ENCODE results near the gene CTBP1.

CTBP1 gene

DNA sequence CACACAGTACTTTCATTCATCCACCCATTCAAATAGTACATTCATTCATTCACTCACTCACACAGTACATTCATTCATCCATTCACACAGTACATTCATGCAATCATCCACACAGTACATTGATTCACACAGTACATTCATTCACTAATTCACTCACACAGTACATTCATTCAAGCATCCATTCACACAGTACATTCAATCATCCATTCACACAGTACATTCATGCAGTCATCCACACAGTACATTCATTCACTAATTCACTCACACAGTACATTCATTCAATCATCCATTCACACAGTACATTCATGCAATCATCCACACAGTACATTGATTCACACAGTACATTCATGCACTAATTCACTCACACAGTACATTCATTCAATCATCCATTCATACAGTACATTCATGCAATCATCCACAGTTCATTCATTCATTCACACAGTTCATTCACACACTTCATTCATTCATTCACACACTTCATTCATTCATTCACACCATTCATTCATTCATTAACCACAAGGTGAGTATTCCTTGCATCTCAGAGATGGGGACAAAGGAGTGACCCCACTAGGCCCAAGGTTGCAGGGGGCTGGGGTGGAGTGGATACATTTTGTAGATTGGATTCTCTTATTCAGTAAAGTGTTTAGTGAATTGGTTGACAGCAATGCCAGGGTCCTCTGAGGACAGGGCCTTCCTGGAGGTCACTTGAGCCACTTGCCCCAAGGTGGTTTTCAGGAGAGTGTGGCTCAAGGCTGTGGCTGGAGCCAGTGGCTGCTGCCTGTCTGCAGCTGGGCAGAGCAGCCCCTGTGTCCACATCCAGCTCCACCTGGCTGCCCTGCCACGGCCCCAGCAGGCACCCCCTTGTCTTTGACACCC is 72.3 kb downstream of the CTBP1 start:
- DNase-seq (ENCODE audit: low read depth in 1 of 2, low spot score in 1 of 2), result no peak
- TF ChIP-seq GABPA (IDR thresholded peaks at IDR 0.05; ENCODE audit: low read depth) (no peak), POLR2AphosphoS5 (IDR thresholded peaks at IDR 0.05; ENCODE audit: low read depth) (no peak), SPI1 (IDR thresholded peaks at IDR 0.05; ENCODE audit: borderline replicate concordance, low read depth) (no peak)
- TF ChIP-seq, protein P1, sequence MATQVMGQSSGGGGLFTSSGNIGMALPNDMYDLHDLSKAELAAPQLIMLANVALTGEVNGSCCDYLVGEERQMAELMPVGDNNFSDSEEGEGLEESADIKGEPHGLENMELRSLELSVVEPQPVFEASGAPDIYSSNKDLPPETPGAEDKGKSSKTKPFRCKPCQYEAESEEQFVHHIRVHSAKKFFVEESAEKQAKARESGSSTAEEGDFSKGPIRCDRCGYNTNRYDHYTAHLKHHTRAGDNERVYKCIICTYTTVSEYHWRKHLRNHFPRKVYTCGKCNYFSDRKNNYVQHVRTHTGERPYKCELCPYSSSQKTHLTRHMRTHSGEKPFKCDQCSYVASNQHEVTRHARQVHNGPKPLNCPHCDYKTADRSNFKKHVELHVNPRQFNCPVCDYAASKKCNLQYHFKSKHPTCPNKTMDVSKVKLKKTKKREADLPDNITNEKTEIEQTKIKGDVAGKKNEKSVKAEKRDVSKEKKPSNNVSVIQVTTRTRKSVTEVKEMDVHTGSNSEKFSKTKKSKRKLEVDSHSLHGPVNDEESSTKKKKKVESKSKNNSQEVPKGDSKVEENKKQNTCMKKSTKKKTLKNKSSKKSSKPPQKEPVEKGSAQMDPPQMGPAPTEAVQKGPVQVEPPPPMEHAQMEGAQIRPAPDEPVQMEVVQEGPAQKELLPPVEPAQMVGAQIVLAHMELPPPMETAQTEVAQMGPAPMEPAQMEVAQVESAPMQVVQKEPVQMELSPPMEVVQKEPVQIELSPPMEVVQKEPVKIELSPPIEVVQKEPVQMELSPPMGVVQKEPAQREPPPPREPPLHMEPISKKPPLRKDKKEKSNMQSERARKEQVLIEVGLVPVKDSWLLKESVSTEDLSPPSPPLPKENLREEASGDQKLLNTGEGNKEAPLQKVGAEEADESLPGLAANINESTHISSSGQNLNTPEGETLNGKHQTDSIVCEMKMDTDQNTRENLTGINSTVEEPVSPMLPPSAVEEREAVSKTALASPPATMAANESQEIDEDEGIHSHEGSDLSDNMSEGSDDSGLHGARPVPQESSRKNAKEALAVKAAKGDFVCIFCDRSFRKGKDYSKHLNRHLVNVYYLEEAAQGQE (IDR thresholded peaks at IDR 0.05; ENCODE audit: insufficient replicate concordance, low read depth), result no peak
- TF ChIP-seq, protein P2, sequence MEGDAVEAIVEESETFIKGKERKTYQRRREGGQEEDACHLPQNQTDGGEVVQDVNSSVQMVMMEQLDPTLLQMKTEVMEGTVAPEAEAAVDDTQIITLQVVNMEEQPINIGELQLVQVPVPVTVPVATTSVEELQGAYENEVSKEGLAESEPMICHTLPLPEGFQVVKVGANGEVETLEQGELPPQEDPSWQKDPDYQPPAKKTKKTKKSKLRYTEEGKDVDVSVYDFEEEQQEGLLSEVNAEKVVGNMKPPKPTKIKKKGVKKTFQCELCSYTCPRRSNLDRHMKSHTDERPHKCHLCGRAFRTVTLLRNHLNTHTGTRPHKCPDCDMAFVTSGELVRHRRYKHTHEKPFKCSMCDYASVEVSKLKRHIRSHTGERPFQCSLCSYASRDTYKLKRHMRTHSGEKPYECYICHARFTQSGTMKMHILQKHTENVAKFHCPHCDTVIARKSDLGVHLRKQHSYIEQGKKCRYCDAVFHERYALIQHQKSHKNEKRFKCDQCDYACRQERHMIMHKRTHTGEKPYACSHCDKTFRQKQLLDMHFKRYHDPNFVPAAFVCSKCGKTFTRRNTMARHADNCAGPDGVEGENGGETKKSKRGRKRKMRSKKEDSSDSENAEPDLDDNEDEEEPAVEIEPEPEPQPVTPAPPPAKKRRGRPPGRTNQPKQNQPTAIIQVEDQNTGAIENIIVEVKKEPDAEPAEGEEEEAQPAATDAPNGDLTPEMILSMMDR (IDR thresholded peaks at IDR 0.05; ENCODE audit: insufficient read depth, low read length), result no peak
- Histone ChIP-seq H3K27me3 (ENCODE audit: insufficient read depth, poor library complexity, severe bottlenecking) (peaks cover 14% of the 10 kb centered on the region), H3K27ac (replicated peaks) (no peak overlapping the region), H3K4me3 (replicated peaks; ENCODE audit: insufficient read depth, low read length) (no peak overlapping the region)

DNA sequence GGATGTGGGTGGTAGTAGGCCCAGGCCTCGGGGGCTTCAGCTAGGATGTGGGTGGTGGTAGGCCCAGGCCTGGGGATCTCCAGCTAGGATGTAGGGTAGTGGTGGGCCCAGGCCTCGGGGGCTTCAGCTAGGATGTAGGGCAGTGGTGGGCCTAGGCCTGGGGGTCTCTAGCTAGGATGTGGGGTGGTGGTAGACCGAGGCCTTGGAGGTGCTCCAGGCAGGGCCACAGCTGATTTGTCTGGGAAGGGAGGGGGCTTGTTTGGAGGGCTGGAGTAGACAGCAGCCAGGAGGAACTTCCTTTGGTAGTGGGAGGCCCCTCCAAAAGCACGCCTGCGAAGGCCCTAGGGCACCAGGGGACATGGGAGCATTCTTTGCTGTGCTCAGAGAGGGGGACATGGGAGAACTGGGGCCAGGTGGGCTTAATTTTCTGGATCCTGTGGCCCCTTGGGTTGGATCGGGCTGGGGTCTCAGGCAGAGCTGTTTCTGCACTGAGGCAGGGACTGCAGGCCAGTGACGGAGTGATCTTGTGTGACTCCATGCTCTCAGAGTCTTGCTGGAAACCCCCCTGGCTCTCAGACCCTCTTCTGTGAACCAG is 73.2 kb downstream of the CTBP1 start:
- TF ChIP-seq SPI1 (IDR thresholded peaks at IDR 0.05; ENCODE audit: borderline replicate concordance, low read depth), result no peak
- no peak for TF ChIP-seq GABPA (IDR thresholded peaks at IDR 0.05; ENCODE audit: low read depth)
- TF ChIP-seq, protein P1 (IDR thresholded peaks at IDR 0.05; ENCODE audit: insufficient replicate concordance, low read depth), result no peak
- TF ChIP-seq, protein P2 (IDR thresholded peaks at IDR 0.05; ENCODE audit: insufficient read depth, low read length), result no peak
- TF ChIP-seq POLR2AphosphoS5 (IDR thresholded peaks at IDR 0.05; ENCODE audit: low read depth), result no peak
- Histone ChIP-seq H3K27me3 (ENCODE audit: insufficient read depth, poor library complexity, severe bottlenecking) (peaks cover 18% of the 10 kb centered on the region), H3K27ac (replicated peaks) (no peak overlapping the region), H3K4me3 (replicated peaks; ENCODE audit: insufficient read depth, low read length) (no peak overlapping the region)
- no peak for DNase-seq (ENCODE audit: low read depth in 1 of 2, low spot score in 1 of 2)

DNA sequence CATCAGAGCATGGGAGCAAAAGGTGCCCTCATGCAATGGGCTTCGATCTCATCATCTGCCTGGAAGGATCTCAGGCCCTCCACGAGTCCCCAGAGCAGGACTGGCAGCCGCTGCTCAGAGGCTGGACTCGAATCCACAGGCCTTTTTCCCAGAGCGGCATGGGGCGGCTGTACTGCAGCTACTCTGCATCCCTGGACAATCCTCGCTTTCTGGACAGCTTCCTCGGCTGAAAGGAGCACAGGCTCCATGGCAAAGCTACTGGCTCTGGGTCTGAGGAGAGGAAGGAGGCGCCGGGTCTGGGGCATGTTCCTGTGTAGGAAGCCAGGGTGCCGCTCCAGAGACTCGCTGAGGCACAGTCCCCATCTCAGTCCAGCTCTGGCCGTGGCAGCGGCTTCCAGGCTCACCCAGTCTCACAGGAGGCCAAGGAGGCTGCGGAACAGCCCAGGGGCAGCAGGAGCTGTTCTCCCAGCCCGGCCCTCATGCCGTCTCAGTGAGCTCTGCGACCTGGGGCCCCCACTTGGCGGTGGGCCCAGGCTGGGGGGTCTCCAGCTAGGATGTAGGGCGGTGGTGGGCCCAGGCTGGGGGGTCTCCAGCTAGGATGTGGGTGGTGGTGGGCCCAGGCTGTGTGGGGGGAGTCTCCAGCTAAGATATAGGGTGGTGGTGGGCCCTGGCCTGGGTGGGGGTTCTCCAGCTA is 73.8 kb downstream of the CTBP1 start:
- Histone ChIP-seq H3K27ac (replicated peaks) (no peak overlapping the region), H3K27me3 (ENCODE audit: insufficient read depth, poor library complexity, severe bottlenecking) (peaks cover 18% of the 10 kb centered on the region), H3K4me3 (replicated peaks; ENCODE audit: insufficient read depth, low read length) (no peak overlapping the region)
- no peak for DNase-seq (ENCODE audit: low read depth in 1 of 2, low spot score in 1 of 2)
- no peak for TF ChIP-seq SPI1 (IDR thresholded peaks at IDR 0.05; ENCODE audit: borderline replicate concordance, low read depth)
- TF ChIP-seq, protein P1 (IDR thresholded peaks at IDR 0.05; ENCODE audit: insufficient replicate concordance, low read depth), result no peak
- no peak for TF ChIP-seq GABPA (IDR thresholded peaks at IDR 0.05; ENCODE audit: low read depth)
- TF ChIP-seq POLR2AphosphoS5 (IDR thresholded peaks at IDR 0.05; ENCODE audit: low read depth), result no peak
- TF ChIP-seq, protein P2 (IDR thresholded peaks at IDR 0.05; ENCODE audit: insufficient read depth, low read length), result no peak
